BLaER1 treated with 17β-estradiol and CSF1 and Interleukin-3, amounts not matched to agents 10 nM and 100 nM (cell line): ENCODE measurements around the gene SLC28A1.

ENCODE experiments used
- H3K27ac ChIP-seq, 11 experiments: shearing (Covaris generic); formaldehyde crosslinking; 2 replicates each; pipeline ENCODE4 v1.8.1; 2022
- H3K27me3 ChIP-seq, 11 experiments: shearing (Covaris generic); formaldehyde crosslinking; 2 replicates each; pipeline ENCODE4 v1.8.1; 2022
- H3K36me3 ChIP-seq, 11 experiments: shearing (Covaris generic); formaldehyde crosslinking; 2 replicates each; pipeline ENCODE4 v1.8.1; 2022
- H3K4me1 ChIP-seq, 10 experiments: shearing (Covaris generic); formaldehyde crosslinking; 2 replicates each; pipeline ENCODE4 v1.8.1; 2022
- H3K4me2 ChIP-seq, 11 experiments: shearing (Covaris generic); formaldehyde crosslinking; 2 replicates each; pipeline ENCODE4 v1.8.1; 2022
- H3K4me3 ChIP-seq, 10 experiments: shearing (Covaris generic); formaldehyde crosslinking; 2 replicates each; pipeline ENCODE4 v1.8.1; 2022
- H3K9ac ChIP-seq, 11 experiments: shearing (Covaris generic); formaldehyde crosslinking; 2 replicates each; pipeline ENCODE4 v1.8.1; 2022
- H3K9me3 ChIP-seq, 11 experiments: shearing (Covaris generic); formaldehyde crosslinking; replicated peaks in 1 of 11; 2 replicates each; pipeline ENCODE4 v1.8.1; 2022
- H4K20me1 ChIP-seq, 11 experiments: shearing (Covaris generic); formaldehyde crosslinking; 2 replicates each; pipeline ENCODE4 v1.8.1; 2022
- Cebpa-rat ChIP-seq, 11 experiments: shearing (Covaris generic); IDR thresholded peaks; 2 replicates each; pipeline ENCODE4 v1.8.1; 2022

Gene SLC28A1

DNA sequence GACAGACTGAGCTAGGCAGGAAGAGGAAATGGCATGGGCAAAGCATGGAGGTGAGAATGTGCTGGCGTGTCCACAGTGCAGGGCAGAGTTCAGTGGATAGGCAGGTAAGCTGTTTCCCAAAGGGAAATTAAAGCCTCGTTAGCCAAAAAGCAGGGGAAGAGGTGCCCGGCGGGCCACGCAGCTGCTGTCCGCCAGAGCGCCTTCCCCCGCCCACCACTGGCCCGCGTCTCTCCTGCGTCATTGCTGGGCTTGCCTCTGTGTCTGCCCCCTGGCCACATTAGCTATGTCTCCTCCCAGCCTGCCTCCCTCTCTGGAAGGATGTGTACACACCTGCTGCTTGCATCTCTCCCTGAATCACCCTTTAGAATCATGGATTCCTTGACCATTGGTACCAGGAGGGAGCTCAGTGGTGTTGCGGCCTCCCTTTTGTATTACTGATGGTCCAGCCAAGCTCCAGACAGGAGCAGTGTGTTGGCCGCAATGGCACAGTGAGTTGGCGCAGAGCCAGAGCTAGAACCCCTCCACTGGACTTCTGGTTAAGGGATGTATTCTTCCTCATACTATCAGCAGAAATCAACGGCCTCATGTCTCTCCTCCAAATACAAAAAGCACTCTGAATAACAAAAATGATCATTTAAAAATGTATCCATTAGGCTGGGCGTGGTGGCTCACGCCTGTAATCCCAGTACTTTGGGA is 26.6 kb downstream of the SLC28A1 start:
- Histone ChIP-seq H3K36me3 (no peaks in the 10 kb centered on the region), H3K27me3 (no peaks in the 10 kb centered on the region), H3K27ac (no peak overlapping the region), H3K4me2 (peak overlapping the region in 4 of 11 experiments; percentile 62 to 80 (median 66); a peak in 6 of 22 replicates), H3K9ac (no peak overlapping the region), H3K9me3 (no peaks in the 10 kb centered on the region), H4K20me1 (no peaks in the 10 kb centered on the region), H3K4me3 (no peak overlapping the region), H3K4me1 (peaks cover 38 to 62% (median 53%) of the 10 kb centered on the region in 10 experiments)
- no peak for TF ChIP-seq Cebpa-rat (IDR thresholded peaks at IDR 0.05)

DNA sequence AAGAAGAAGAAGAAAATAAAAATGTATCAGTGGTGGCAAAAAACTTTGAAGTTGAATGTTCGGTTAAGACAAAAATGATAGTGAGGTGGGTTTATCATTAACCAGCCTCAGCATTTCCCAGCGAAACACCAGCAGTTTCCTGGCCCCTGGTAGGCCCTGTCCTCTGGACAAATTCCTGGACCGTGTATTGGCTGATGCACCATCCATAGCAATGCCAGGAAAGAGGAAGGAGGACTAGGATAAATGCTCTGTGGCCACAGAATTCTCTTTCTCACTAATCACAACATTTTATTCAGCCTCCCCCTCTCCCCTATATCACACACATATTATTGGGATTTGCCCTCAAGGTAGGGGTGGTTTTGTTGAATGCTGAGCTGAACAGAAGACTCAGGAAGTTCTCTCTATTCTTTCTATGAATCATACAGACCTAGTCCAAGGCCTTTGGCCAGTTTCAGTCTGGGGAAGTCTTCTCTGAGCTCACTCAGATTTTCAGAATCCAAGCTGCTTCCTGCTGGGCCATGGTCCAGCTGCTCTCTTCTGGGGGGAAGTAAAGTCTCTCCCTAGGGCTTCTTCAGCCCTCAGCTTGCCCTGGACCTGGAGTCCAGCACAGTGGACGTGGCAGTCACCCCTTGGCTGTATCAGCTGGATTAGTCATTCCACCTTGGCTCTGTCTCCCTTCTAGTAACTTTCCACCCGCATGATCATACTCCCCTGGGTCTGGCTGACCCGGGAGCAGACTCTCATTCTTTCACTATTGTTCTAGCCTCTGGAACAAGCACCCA is 27.6 kb downstream of the SLC28A1 start:
- H3K36me3 ChIP-seq = no peaks in the 10 kb centered on the region
- no peak overlapping the region for H3K4me3 ChIP-seq
- peak overlapping the region in 9 of 11 experiments; percentile 20 to 65 (median 41); a peak in 13 of 22 replicates for H3K27ac ChIP-seq
- peak overlapping the region; percentile 39 to 80 (median 62) for H3K4me2 ChIP-seq
- peak overlapping the region in 6 of 11 experiments; percentile 4 to 47 (median 28); a peak in 6 of 22 replicates for H3K9ac ChIP-seq
- H3K27me3 ChIP-seq = no peaks in the 10 kb centered on the region
- H3K4me1 ChIP-seq = peaks cover 38 to 54% (median 47%) of the 10 kb centered on the region in 10 experiments
- no peak for TF ChIP-seq Cebpa-rat (IDR thresholded peaks at IDR 0.05)
- H4K20me1 ChIP-seq = no peaks in the 10 kb centered on the region
- no peaks in the 10 kb centered on the region for H3K9me3 ChIP-seq

DNA sequence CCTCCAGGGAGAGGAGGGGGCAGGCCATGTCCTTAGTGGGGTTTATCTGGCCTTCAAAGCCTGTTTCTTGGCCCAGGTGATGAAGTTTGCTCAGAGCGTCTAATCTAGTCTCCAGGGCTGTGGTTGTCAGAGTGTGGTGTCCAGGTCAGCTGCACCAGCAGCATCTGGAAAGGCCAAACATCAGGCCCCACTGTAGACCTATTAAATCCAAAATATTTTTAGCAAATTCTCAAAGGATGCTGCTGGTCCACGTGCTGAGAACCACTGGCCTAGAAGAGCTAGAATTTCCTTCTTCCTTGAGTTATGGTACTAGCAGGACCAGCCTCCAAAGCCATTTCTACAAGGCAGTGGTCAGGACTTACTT is 28.9 kb downstream of the SLC28A1 start:
- Histone ChIP-seq H3K4me3 (no peak overlapping the region), H3K27me3 (no peaks in the 10 kb centered on the region), H3K9me3 (no peaks in the 10 kb centered on the region), H3K4me1 (peaks cover 38 to 58% (median 49%) of the 10 kb centered on the region in 10 experiments), H3K27ac (peak overlapping the region in 1 of 11 experiments; percentile 12; a peak in 1 of 22 replicates), H3K9ac (no peak overlapping the region), H3K4me2 (peak overlapping the region; percentile 39 to 80 (median 62); a peak in 14 of 22 replicates), H3K36me3 (no peaks in the 10 kb centered on the region), H4K20me1 (no peaks in the 10 kb centered on the region)
- no peak for TF ChIP-seq Cebpa-rat (IDR thresholded peaks at IDR 0.05)

DNA sequence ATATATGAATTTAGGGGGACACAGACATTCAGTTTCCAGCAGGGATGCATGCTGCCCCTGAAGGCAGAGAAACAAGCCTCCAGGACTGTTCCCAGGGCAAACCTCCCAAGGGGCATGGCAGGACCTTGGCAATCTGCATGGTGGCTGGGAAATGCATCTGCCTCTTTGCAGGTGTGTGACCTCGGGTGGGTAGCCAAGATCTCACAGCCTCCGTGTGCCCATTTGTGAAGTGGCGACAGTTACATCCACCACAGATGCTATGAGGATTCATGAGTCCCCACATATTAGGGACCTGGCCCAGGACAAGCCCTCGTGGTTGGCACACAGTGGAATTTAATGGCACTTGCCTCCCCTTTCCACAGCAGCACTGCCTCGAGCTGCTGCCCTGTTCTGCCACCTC is 29.9 kb downstream of the SLC28A1 start:
- TF ChIP-seq Cebpa-rat (IDR thresholded peaks at IDR 0.05) = no peak
- Histone ChIP-seq H3K4me3 (no peak overlapping the region), H4K20me1 (no peaks in the 10 kb centered on the region), H3K27me3 (no peaks in the 10 kb centered on the region), H3K4me2 (peak overlapping the region; percentile 41 to 80 (median 64); a peak in 21 of 22 replicates), H3K9me3 (no peaks in the 10 kb centered on the region), H3K9ac (peak overlapping the region in 3 of 11 experiments; percentile 18 to 59 (median 32); a peak in 3 of 22 replicates), H3K36me3 (no peaks in the 10 kb centered on the region), H3K4me1 (peaks cover 38 to 55% (median 49%) of the 10 kb centered on the region in 10 experiments), H3K27ac (peak overlapping the region in 2 of 11 experiments; percentile 44 to 48; a peak in 2 of 22 replicates)

DNA sequence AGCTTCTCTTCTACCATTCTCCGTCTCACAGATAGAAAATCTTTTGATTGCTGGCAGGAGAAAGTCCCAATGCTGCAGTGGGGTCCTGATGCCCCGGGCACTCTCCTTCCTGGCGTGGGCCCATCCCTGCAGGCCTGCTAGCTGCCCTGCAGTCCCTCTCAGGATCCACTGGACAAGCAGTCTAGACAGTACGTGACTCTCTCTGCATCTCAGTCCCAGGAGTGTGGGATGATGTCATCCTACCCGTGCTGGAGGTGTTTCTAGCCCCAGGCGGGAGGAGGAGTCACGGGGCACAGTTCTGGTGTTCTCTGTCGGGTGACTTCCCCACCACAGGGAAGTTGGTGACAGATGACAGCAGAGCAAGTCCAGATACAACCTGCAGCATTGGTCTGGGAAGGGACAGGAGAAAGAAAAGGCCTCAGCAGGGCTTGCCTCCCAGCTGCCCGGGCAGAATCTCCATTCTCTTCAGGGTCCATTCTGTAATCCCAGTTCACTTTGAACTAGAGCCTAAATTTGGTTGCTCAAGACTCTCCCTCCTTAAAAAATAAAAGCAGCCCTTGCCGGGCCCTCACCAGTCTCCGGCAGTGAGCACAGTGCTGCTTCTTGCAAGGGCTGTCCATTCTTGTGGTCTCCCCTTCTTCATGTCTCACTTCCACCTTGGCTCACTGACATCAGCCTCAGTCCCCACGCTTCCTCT is 30.6 kb downstream of the SLC28A1 start:
- Histone ChIP-seq H3K9me3 (no peaks in the 10 kb centered on the region), H3K4me2 (peak overlapping the region; percentile 41 to 80 (median 64)), H3K4me3 (no peak overlapping the region), H3K27me3 (no peaks in the 10 kb centered on the region), H3K4me1 (peaks cover 38 to 55% (median 49%) of the 10 kb centered on the region in 10 experiments), H4K20me1 (no peaks in the 10 kb centered on the region), H3K9ac (peak overlapping the region in 4 of 11 experiments; percentile 0 to 59 (median 25); a peak in 3 of 22 replicates), H3K36me3 (no peaks in the 10 kb centered on the region), H3K27ac (peak overlapping the region in 2 of 11 experiments; percentile 44 to 48; a peak in 2 of 22 replicates)
- no peak for TF ChIP-seq Cebpa-rat (IDR thresholded peaks at IDR 0.05)

DNA sequence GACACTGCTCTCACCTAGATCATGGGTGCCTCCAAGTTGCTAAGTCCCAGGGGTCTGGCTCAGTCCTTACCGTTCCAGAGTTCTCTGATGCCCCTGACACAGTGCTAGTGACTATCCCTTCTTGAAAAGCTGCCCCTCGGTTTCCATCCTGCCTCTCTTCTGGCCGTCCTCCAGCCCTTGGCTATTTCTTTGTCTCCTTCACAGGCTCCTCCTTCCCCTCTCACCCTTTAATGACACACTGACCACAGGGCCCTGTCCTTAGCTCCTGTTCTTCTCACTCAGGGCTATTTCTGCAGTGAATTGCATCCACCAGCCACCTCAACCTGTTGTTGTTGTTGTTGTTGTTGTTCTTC is 31.1 kb downstream of the SLC28A1 start:
- H3K4me2 ChIP-seq = peak overlapping the region; percentile 41 to 80 (median 64); a peak in 20 of 22 replicates
- peak overlapping the region in 1 of 11 experiments; percentile 14; a peak in 2 of 22 replicates for H3K27ac ChIP-seq
- no peak overlapping the region for H3K9ac ChIP-seq

DNA sequence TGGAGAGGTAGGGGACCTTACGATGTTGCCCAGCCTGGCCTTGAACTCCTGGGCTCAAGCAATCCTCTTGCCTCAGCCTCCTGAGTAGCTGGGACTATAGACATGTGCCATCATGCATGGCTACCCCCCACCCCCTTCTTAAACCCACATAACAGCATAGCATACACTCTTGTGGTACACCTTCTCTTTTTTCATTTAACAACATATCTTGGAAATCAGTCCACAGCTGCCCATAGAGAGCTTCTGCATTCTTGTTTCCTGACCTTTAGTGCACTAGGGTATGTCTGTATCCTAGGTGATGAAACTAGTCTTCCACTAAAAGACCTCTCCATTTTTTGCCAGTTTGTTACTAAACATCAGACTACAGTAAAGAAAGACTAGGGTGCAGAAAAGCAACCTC is 33.0 kb downstream of the SLC28A1 start:
- no peak for TF ChIP-seq Cebpa-rat (IDR thresholded peaks at IDR 0.05)

More for the DNA sequence above, 31.1 kb downstream of the SLC28A1 start:
- Histone ChIP-seq H4K20me1 (no peaks in the 10 kb centered on the region), H3K4me1 (peaks cover 38 to 55% (median 49%) of the 10 kb centered on the region in 10 experiments), H3K9me3 (no peaks in the 10 kb centered on the region), H3K4me3 (no peak overlapping the region), H3K27me3 (no peaks in the 10 kb centered on the region), H3K36me3 (no peaks in the 10 kb centered on the region)
- TF ChIP-seq Cebpa-rat (IDR thresholded peaks at IDR 0.05) = no peak

DNA sequence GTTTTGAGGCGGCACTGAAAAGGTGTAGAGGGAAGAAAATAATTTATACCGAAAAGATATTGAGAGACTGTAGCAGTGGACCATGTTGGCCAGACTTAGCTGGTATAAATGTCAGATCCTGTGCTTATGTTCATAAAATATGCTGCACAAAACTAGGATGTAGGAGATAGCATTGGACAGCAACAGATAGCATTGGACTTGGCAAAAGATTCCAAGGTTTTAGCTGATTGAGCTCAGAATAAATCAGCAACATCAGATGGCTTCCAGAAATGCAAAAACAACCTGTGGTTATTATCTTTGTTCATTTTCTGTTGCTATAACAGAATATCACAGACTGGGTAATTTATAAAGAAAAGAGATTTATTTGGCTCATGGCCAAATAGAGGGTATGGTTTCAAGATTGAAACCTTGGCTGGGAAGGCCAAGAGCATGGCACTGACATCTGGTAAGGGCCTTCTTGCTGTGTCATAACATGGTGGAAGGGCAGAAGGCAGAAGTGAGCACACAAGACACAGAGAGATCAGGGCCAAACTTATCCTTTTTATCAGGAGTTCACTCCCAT is 34.7 kb downstream of the SLC28A1 start:
- H3K9ac ChIP-seq = no peak overlapping the region
- H3K4me3 ChIP-seq = no peak overlapping the region
- H3K36me3 ChIP-seq = no peaks in the 10 kb centered on the region
- H3K9me3 ChIP-seq = no peaks in the 10 kb centered on the region
- H3K27ac ChIP-seq = no peak overlapping the region
- peaks cover 13 to 28% (median 24%) of the 10 kb centered on the region in 10 experiments for H3K4me1 ChIP-seq
- no peak for TF ChIP-seq Cebpa-rat (IDR thresholded peaks at IDR 0.05)
- no peak overlapping the region for H3K4me2 ChIP-seq
- H4K20me1 ChIP-seq = no peaks in the 10 kb centered on the region
- no peaks in the 10 kb centered on the region for H3K27me3 ChIP-seq

More for the DNA sequence above, 33.0 kb downstream of the SLC28A1 start:
- Histone ChIP-seq H3K9me3 (no peaks in the 10 kb centered on the region), H3K4me1 (peaks cover 22 to 46% (median 36%) of the 10 kb centered on the region in 10 experiments), H3K4me3 (no peak overlapping the region), H3K27ac (no peak overlapping the region), H4K20me1 (no peaks in the 10 kb centered on the region), H3K36me3 (no peaks in the 10 kb centered on the region), H3K27me3 (no peaks in the 10 kb centered on the region), H3K4me2 (peak overlapping the region in 7 of 11 experiments; percentile 8 to 49 (median 37); a peak in 11 of 22 replicates), H3K9ac (no peak overlapping the region)
